H9 (cell line): Measurements from ENCODE around the gene FXR1. TPM values are rescaled to one million over a fixed set of nuclear protein-coding genes. Genes with fewer than 3 reads are reported as not detected.

ENCODE experiments used
- DNase-seq: peaks from one replicate; pipeline ENCODE4 v3.0.0-alpha.2; 2017
- H2AFZ ChIP-seq: one replicate; pipeline ENCODE4 v1.6.1; 2013; ENCODE audit warnings: mild to moderate bottlenecking, low read length, control low read depth, moderate library complexity
- H2AK5ac ChIP-seq: 2 replicates; pipeline ENCODE4 v1.6.1; 2013; ENCODE audit warnings: low read length, control low read depth, mixed read lengths; ENCODE audit not compliant: insufficient read length
- H2BK120ac ChIP-seq: one replicate; pipeline ENCODE4 v1.6.1; 2013; ENCODE audit warnings: low read depth, mild to moderate bottlenecking, low read length, control low read depth, inconsistent platforms; ENCODE audit not compliant: poor library complexity, severe bottlenecking
- H2BK12ac ChIP-seq: 2 replicates; pipeline ENCODE4 v1.6.1; 2013; ENCODE audit warnings: low read length, control low read depth, mixed read lengths, low read depth; ENCODE audit not compliant: insufficient read length
- H2BK15ac ChIP-seq: 2 replicates; pipeline ENCODE4 v1.6.1; 2013; ENCODE audit warnings: low read depth, low read length, control low read depth
- H2BK20ac ChIP-seq: one replicate; pipeline ENCODE4 v1.6.1; 2013; ENCODE audit warnings: low read depth, mild to moderate bottlenecking, low read length, control low read depth, inconsistent platforms; ENCODE audit not compliant: poor library complexity, severe bottlenecking
- H2BK5ac ChIP-seq: 2 replicates; pipeline ENCODE4 v1.6.1; 2013; ENCODE audit warnings: low read length, control low read depth, mixed read lengths; ENCODE audit not compliant: insufficient read length
- H3K14ac ChIP-seq: 2 replicates; pipeline ENCODE4 v1.6.1; 2013; ENCODE audit warnings: low read length, control low read depth; ENCODE audit not compliant: insufficient read depth
- H3K18ac ChIP-seq: 2 replicates; pipeline ENCODE4 v1.6.1; 2013; ENCODE audit warnings: low read depth, mild to moderate bottlenecking, mixed read lengths, low read length, control low read depth; ENCODE audit not compliant: insufficient read length
- H3K23ac ChIP-seq: 2 replicates; pipeline ENCODE4 v1.6.1; 2013; ENCODE audit warnings: low read length, control low read depth, mixed read lengths, low read depth; ENCODE audit not compliant: insufficient read length
- H3K23me2 ChIP-seq: 2 replicates; pipeline ENCODE4 v1.6.1; 2013; ENCODE audit warnings: low read depth, mild to moderate bottlenecking, mixed read lengths, low read length, control low read depth; ENCODE audit not compliant: insufficient read length, poor library complexity, severe bottlenecking
- H3K27ac ChIP-seq: 2 replicates; pipeline ENCODE4 v1.5.1; 2013; ENCODE audit warnings: low read length, control low read depth, mixed read lengths, low read depth; ENCODE audit not compliant: insufficient read length
- H3K27me3 ChIP-seq: 2 replicates; pipeline ENCODE4 v1.6.1; 2013; ENCODE audit warnings: low read length, control low read depth, inconsistent platforms; ENCODE audit not compliant: insufficient read depth
- H3K4ac ChIP-seq: 2 replicates; pipeline ENCODE4 v1.6.1; 2013; ENCODE audit warnings: low read depth, mild to moderate bottlenecking, control low read depth, inconsistent platforms, low read length, moderate library complexity
- H3K4me1 ChIP-seq: 2 replicates; pipeline ENCODE4 v1.6.1; 2013; ENCODE audit warnings: low read length, control low read depth, inconsistent platforms; ENCODE audit not compliant: insufficient read depth
- H3K4me2 ChIP-seq: 2 replicates; pipeline ENCODE4 v1.6.1; 2013; ENCODE audit warnings: low read length, control low read depth, mixed read lengths; ENCODE audit not compliant: insufficient read length, insufficient read depth
- H3K56ac ChIP-seq: 2 replicates; pipeline ENCODE4 v1.6.1; 2013; ENCODE audit warnings: low read depth, mild to moderate bottlenecking, mixed read lengths, low read length, control low read depth; ENCODE audit not compliant: insufficient read length
- H3K79me1 ChIP-seq: 2 replicates; pipeline ENCODE4 v1.6.1; 2013; ENCODE audit warnings: low read depth, mild to moderate bottlenecking, moderate library complexity, low read length, control low read depth, inconsistent platforms; ENCODE audit not compliant: insufficient read depth, poor library complexity, severe bottlenecking
- H3K79me2 ChIP-seq: 2 replicates; pipeline ENCODE4 v1.6.1; 2013; ENCODE audit warnings: low read length, control low read depth, inconsistent platforms; ENCODE audit not compliant: insufficient read depth
- H3K9ac ChIP-seq: 2 replicates; pipeline ENCODE4 v1.6.1; 2013; ENCODE audit warnings: low read length, control low read depth, mixed read lengths; ENCODE audit not compliant: insufficient read length; ENCODE audit errors: extremely low read depth
- H3K9me3 ChIP-seq: one replicate; pipeline ENCODE4 v1.6.1; 2013; ENCODE audit warnings: low read depth, low read length, inconsistent platforms; ENCODE audit not compliant: control insufficient read depth
- H3T11ph ChIP-seq: one replicate; pipeline ENCODE4 v1.6.1; 2013; ENCODE audit warnings: mild to moderate bottlenecking, low read length, control low read depth, inconsistent platforms
- H4K20me1 ChIP-seq: one replicate; pipeline ENCODE4 v1.6.1; 2013; ENCODE audit not compliant: control insufficient read depth, insufficient read length, insufficient read depth
- H4K5ac ChIP-seq: 2 replicates; pipeline ENCODE4 v1.6.1; 2013; ENCODE audit warnings: low read depth, mild to moderate bottlenecking, mixed read lengths, low read length, control low read depth; ENCODE audit not compliant: insufficient read length
- H4K8ac ChIP-seq: replicated peaks from 2 replicates; pipeline ENCODE4 v1.6.1; 2013; ENCODE audit warnings: low read length, control low read depth, mixed read lengths, low read depth; ENCODE audit not compliant: insufficient read length
- H4K91ac ChIP-seq: 2 replicates; pipeline ENCODE4 v1.6.1; 2013; ENCODE audit warnings: low read depth, mild to moderate bottlenecking, moderate library complexity, mixed read lengths, low read length, control low read depth; ENCODE audit not compliant: insufficient read length
- H3K27ac Mint-ChIP-seq, 3 experiments: 2 replicates in 2 of 3; 3 replicates in 1 of 3; pipeline ENCODE4 v1.8.0; 2020 to 2021; ENCODE audit warnings: mixed read lengths in 3 of 3, mild to moderate bottlenecking in 1 of 3, moderate library complexity in 1 of 3
- H3K27me3 Mint-ChIP-seq: 2 replicates; pipeline ENCODE4 v1.8.0; 2021; ENCODE audit warnings: low read depth, mild to moderate bottlenecking, moderate library complexity, mixed read lengths
- H3K36me3 Mint-ChIP-seq, 3 experiments: 2 replicates in 2 of 3; 3 replicates in 1 of 3; pipeline ENCODE4 v1.8.0; 2020 to 2021; ENCODE audit warnings: low read depth in 3 of 3, mixed read lengths in 3 of 3; ENCODE audit not compliant: insufficient read depth in 1 of 3
- H3K4me1 Mint-ChIP-seq, 2 experiments: 2 replicates each; pipeline ENCODE4 v1.8.0; 2020; ENCODE audit warnings: mixed read lengths in 2 of 2
- H3K4me3 Mint-ChIP-seq, 2 experiments: 2 replicates in 1 of 2; 3 replicates in 1 of 2; pipeline ENCODE4 v1.8.0; 2020 to 2021; ENCODE audit warnings: mild to moderate bottlenecking in 2 of 2, mixed read lengths in 2 of 2, moderate library complexity in 1 of 2
- H3K9me3 Mint-ChIP-seq, 2 experiments: 2 replicates in 1 of 2; 3 replicates in 1 of 2; pipeline ENCODE4 v1.8.0; 2020; ENCODE audit warnings: mild to moderate bottlenecking in 2 of 2, mixed read lengths in 2 of 2, moderate library complexity in 1 of 2
- CTCF ChIP-seq: fragments of 200-600 bp; sonication (generic); conservative IDR thresholded peaks from 3 replicates; pipeline ENCODE4 v1.8.0; 2021; ENCODE audit warnings: antibody characterized with exemption, mild to moderate bottlenecking
- WGBS: extraction: QIAGEN DNeasy Blood & Tissue Kit; methylation state at CpG from one replicate; pipeline ENCODE4 v1.1.7; 2013; ENCODE audit warnings: missing lambda C conversion rate, low lambda C conversion rate, mixed read lengths; ENCODE audit not compliant: insufficient read length; ENCODE audit errors: extremely low coverage; 5-methylcytosine and 5-hydroxymethylcytosine counted together
- total RNA-seq: library from RNA; stranded (reverse); gene quantifications from 2 replicates; pipeline ENCODE4 v1.2.1, GENCODE V29; 2021

FXR1 gene
- total RNA-seq, 1 experiment from 2014 or later = 240 TPM

GRCh38 chr3:180973543-180973942, 61.1 kb downstream of the FXR1 start:
- no peaks in the 10 kb centered on the region for H3K27me3 ChIP-seq
- Mint-ChIP-seq H3K4me3 (no peak overlapping the region), H3K9me3 (no peaks in the 10 kb centered on the region), H3K4me1 (no peaks in the 10 kb centered on the region), H3K27ac (no peak overlapping the region), H3K36me3 (peaks cover 17 to 66% (median 49%) of the 10 kb centered on the region in 3 experiments; a peak in 6 of 7 replicates), H3K27me3 (no peaks in the 10 kb centered on the region)
- H3K79me1 ChIP-seq = no peaks in the 10 kb centered on the region
- no peak overlapping the region for H3K56ac ChIP-seq
- H3K4me2 ChIP-seq = no peak overlapping the region
- H2BK15ac ChIP-seq = no peak overlapping the region
- no peaks in the 10 kb centered on the region for H3K79me2 ChIP-seq
- no peak overlapping the region for H3K4ac ChIP-seq
- no peak for TF ChIP-seq CTCF
- H3K9me3 ChIP-seq = no peaks in the 10 kb centered on the region
- H2AFZ ChIP-seq = no peak overlapping the region
- no peak overlapping the region for H3K23ac ChIP-seq
- no peak overlapping the region for H2BK20ac ChIP-seq
- no peak overlapping the region for H4K5ac ChIP-seq
- no peak overlapping the region for H4K8ac ChIP-seq
- H4K20me1 ChIP-seq = no peaks in the 10 kb centered on the region
- H3K18ac ChIP-seq = no peak overlapping the region
- no peaks in the 10 kb centered on the region for H3K4me1 ChIP-seq
- H3K23me2 ChIP-seq = no peaks in the 10 kb centered on the region
- no peak overlapping the region for H4K91ac ChIP-seq
- H3K27ac ChIP-seq = no peak overlapping the region
- no peak overlapping the region for H3K9ac ChIP-seq
- H3T11ph ChIP-seq = no peak overlapping the region
- no peak overlapping the region for H2BK120ac ChIP-seq
- no peak for DNase-seq
- no CpG with 5 or more reads among the region's 2 CpGs for WGBS
- H2BK5ac ChIP-seq = no peak overlapping the region
- H2AK5ac ChIP-seq = no peak overlapping the region
- H2BK12ac ChIP-seq = no peak overlapping the region
- no peak overlapping the region for H3K14ac ChIP-seq
